Stimulated activated CD4-positive, alpha-beta T cell treated with anti-CD3 and anti-CD28 coated beads, Interleukin-15, amount 100 ng/mL, for 1 hour (primary cell): Measurements from ENCODE around the gene RPS6KA2.
A peak's percentile ranks its signal among the peaks of the same experiment; 100 is the strongest.

ENCODE experiments used
- DNase-seq, 2 donors: peaks; one replicate each; pipeline ENCODE4 v3.0.0-alpha.2; 2020; ENCODE audit warnings: low read depth in 1 of 2, low spot score in 1 of 2

Gene RPS6KA2

DNA sequence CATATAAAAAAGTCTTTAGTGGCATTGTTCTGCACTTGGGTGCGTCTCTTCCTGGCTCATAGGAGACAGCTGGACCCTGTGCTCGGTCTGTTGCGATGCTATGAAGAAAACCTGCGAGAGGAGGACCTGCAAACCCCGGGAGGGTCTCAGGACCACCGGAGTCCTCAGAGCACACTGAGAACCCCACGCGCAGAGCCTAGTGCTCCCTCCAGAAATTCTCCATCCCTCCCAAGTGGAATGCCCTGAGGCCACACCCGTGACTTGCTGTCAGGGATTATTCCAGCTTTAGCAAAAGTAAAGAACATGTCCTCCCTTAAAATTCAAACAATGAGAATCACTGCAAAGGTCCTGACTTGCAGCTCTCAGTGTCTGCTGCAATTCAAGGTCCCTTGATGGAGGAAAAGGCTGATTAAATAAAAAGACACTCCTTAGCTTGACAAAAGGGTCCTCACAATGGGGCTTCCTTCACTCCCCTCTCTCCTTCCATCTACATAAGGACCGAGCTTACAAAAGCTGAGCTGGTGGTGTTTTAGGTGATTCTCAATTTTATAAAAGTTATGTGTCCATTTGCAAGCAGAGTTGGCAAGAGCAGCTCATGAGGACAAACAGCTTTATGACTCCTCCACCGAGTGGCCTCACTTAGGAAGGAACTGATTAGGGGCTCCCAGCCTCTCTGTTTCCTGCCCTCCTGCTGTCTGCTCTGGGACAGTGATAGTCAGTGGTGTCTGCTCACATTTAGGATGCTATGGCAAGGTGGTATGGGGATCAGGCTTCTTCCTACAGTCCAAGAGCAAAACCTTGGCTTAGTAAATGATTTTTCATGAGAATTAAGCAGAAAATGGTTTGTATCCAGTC, 137.5 kb downstream of the RPS6KA2 start:
- DNase-seq: no peak

DNA sequence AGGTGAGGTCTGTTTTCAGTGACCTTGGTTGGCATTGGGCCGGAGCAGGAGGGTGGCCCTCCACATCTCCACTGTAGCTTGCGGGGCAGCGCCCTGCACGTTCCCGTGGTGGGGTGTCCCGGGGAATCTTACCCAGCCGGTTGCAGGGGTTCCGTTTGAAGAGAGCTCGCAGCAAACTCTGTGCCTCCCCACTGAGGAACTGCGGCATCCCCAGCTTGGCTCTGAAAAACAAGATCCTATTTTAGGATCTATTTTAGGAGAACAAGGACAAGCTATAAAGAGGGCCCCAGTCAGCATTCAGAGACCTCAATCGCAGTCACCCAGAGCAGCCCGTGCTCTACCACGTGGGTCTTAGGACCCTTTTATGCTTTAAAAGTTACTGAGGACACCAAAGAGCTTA, 138.3 kb downstream of the RPS6KA2 start:
- no peak for DNase-seq

DNA sequence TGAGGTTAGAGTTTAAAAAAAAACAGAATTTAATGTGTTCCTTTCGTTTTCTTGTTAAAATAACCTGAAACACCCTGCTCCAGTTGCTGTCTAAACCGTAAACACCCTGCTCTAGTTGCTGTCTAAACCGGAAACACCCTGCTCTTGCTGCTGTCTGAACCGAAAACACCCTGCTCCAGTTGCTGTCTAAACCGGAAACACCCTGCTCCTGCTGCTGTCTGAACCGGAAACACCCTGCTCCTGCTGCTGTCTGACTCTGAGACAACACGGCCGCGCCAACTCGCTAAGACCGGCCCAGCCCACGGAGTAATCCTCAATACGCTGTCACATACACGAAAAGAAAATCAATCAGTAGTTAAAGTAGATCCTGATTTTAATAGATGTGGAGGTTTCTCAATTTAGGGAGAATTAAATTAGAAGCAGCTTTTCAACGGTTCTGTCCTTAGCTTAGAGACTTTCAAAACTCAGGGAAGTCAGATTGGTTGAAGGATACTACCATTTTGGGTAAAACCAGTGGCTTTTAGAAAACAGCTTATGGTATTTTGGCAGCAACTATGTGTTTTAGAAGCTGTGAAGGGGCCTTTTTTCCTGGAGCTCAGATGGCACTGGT, 138.9 kb downstream of the RPS6KA2 start:
- peak; percentile 50 to 59 for DNase-seq

DNA sequence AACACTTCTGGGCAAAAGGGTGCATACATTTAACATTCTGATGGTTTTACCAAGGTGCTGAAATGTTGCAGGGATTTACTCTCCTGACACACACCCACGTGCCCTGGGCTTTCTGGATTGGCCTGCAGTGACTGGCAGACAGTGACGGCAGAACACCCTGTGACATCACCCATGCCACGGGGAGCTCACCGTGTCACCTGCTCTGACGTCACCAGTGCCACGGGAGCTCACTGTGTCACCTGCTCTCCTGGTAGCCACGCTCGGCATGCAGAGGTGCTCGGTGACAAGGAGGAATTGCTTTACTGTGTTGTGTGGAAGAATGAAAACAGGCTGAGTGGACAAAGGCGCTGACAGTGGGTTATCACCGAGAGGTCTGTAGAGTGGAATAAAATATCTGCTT, 139.9 kb downstream of the RPS6KA2 start:
- DNase-seq: no peak

DNA sequence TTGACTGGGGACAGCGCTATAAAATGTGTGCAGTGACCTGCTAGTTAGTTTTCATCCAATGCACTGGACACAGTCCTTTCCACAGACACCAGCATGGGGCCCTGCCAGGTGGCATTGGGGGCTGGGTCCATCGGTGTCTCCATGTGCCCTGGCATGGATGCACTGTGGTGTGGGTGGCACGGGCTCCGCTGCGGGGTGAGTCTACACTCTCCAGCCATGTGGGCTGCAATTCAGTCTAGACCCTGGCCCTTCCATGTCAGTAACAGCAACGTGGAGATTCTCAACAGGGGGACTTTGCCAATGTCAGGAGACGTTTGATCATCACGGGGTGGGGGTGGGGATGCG, 140.5 kb downstream of the RPS6KA2 start:
- DNase-seq: no peak

DNA sequence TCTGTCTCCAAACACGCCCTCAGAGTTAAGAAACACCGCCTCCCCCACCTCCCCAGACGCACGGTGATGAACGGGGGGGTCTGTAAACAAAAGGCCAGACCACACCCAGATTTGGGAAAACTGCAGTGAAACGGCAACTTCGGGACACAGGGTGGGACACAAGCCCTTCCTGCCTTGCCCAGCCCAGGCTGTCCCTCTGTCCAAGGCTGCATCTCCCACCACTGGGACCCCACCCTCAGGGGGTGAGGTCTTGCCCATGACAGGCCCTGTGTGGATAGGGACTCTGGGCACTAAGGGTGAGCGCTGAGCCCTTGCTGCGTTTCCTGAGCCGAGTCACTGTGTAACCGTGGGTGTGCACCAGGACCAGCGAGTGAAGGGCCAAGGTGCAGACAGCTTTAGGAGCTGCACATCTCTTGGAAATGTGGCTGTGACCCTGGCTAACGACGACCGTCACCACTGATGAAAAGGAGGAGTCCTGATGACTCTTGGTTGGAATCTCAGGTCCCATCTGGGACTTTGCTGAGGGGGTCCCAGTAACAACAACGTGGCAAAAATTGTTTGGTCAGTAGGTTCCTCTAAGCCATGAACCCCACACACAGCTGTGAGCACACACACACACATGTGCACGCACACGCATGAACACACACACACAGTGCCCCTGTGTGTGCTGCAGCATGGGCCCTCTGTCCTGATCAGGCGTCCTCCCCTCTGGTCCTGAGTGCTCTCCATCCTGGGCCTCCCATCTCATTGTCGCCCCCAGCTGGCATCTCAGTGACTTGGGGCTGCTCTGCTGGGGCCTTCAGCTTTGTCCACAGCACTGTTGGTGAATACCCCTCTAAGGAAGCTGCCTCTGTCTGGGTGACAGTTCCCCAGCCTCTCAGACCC, 141.2 kb downstream of the RPS6KA2 start:
- DNase-seq: no peak

DNA sequence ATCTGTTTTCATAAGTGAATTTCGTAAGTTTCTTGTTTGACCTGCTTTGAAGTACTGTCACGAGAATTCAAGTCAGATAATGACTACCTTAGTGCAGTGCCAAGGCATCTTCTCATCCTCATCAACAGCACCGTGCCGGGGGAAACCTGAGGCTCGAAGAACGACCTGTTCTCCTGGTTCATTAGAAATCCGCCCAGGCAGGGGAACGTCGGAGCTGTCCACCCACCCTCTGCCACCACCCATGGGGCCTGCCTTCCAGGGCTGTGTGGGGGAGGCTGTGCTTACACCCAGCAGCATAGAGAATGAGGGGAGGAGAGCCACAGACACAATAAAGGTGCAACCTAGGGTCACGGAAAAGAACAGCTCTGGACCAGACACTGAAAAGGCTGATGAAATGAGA, 142.2 kb downstream of the RPS6KA2 start:
- no peak for DNase-seq

DNA sequence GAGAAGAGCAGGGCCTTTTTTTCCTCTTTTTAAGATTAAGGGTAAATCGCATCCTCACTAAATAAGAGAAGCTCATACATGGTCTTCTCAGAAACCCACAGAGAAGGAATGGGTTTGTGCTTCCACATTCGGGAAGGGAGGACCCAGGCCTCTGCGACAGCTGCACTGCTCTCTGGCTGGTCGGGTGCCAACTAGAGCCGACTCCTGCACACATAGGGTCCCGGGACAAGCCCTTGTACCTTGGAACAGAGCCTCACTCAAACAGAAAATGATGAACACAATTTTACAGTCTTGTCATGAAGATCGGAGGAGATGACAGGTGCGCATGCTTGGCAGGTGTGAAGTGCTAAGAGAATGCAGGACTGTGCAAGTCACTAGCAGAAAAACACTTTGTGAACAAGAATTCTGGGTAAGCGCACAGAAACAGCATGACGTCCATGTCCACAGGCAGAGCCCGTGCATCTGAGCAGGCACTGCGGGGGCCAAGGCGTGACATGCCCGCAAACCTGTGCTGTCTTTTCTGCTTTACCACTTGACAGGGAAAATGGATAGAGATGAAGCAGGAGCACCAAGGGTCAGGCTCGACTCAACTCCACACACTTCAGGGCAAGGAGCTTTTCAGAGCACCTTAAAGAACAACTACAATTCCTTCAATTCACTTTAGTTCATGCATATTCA, 143.3 kb downstream of the RPS6KA2 start:
- no peak for DNase-seq

DNA sequence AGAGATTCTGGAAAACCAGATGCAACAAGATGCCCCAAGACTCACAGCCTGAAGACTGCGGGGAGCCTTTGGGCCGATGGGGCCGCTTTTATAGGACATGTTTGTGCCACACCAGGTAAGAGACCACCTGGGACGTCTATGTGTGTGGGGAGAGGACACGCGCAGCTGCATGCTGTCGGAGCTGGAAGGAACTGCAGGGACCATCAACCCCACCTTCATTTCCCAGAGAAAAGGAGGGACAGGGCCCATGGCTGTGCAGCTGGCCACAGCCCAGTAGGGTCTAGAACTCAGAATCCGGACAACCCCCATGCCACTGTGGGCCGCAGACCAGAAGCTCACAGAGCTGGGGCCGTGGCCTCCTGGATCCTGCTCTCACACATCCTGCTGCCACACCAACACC, 144.0 kb downstream of the RPS6KA2 start:
- no peak for DNase-seq

DNA sequence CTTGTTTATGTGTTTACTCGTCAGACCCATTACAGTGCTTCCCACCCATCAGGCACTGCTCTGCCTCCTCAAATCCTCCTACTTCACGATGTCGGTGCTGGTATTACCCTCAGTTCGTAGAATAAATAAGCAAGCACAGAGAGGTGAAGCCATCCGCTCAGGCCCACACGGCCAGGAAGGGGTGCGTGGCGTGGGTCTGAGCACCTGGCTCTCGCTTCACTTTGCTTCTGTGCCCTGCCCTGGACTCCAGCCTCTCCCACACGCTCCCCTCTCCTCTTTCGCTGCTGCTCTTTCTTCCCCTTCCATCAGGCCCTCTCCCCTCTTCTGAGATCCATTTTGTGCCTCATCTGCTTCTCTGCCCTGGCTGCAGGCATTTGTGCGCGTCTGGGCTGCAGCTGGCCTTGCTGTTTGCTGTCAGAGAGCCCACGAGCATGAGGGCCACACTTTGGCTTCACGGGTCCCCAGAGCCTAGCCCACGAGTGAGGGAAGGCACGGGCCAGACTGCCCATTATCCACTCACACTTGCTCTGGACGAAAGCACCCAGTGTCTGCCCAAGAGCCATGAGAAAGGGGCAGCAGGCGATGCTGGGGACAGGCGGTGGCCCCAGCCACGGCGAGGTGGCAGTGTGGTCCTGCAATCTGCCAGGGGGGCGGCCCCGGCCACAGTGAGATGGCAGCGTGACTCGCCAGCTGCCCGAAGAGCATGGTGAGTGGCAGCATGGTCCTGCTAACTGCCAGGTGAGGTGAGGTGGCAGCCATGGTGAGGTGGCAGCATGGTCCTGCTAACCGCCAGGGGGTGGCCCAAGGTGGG, 148.1 kb downstream of the RPS6KA2 start:
- no peak for DNase-seq

DNA sequence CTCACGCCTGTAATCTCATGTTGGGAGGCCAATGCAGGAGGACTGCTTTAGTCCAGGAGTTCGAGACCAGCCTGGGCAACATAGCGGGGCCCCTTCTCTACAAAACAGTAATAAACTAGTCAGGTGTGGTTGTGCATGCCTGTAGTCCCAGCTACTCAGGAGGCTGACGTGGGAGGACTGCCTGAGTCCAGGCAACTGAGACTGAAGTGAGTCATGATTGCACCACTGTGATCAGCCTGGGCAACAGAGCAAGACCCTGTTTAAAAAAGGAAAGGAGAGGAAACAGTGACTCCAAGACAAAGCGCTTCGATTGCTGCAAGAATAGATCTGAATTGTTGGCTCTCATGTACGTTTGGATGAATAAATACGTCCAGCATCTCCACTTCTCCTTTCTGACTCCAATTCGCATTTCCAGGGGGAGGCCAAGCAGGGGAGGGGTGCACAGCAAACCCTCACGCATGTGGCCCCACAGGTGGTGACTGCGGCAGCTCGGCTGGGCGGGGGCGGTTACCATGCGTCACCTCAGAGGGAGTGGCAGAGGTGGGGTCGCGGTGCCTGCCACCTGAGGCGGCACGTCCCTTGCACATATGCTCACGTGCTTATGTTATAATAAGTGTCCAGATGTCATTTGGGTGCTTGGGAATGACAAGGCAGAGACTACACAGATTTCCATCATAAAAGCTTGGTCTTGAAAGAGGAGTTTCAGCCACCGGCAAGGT, 149.2 kb downstream of the RPS6KA2 start:
- no peak for DNase-seq

DNA sequence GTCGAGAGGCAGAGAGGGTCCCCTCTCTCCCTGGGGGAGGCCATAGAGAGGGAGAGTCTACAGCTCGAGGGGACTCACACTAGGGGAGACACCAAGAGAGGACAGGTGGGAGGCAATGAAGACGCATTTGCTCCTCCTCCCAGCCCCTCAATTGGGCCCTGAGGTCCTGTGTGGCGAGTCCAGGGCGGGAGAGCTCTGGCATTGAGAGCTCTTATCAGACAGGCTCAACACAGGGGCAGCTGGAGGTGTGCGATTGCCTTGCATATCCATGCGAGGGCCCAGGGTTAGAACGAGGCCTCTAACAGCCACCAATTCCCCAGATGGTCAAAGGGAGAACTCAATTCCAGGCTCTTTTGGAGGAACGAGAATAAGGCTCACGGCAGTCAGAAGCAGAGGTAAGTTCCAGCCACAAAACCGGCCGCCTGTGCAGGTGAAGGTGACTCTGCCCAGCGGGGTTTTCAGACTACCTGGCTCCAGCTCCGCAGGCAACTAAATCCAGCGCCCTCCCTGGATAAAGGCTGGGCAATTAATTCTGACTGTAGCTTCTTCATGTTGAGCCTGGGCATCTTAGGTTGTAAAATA, 150.3 kb downstream of the RPS6KA2 start:
- DNase-seq: no peak

DNA sequence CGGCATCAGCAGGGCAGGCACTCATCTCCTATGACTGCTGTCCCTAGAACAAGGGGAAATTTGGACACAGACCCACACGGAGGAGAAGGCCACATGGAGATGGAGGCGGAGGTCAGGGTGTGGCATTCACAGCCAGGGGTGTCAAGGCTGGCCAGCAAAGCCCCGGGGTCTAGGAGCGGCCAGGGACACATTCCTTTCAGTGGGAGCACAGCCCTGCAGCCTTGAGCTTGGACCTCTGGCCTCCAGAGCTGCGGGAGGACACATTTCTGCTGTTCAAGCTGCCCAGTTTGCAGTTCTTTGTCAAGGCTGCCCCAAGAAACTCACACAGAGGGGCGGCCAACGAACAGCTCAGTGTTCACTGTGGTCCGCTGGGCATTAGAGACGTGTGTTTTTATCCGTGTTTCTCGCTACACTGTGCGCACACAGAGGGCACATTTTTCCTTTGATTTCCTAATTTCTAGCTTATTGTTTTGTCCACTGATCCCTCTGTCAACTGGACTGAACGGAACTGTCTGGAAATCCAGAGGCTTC, 150.9 kb downstream of the RPS6KA2 start:
- no peak for DNase-seq

DNA sequence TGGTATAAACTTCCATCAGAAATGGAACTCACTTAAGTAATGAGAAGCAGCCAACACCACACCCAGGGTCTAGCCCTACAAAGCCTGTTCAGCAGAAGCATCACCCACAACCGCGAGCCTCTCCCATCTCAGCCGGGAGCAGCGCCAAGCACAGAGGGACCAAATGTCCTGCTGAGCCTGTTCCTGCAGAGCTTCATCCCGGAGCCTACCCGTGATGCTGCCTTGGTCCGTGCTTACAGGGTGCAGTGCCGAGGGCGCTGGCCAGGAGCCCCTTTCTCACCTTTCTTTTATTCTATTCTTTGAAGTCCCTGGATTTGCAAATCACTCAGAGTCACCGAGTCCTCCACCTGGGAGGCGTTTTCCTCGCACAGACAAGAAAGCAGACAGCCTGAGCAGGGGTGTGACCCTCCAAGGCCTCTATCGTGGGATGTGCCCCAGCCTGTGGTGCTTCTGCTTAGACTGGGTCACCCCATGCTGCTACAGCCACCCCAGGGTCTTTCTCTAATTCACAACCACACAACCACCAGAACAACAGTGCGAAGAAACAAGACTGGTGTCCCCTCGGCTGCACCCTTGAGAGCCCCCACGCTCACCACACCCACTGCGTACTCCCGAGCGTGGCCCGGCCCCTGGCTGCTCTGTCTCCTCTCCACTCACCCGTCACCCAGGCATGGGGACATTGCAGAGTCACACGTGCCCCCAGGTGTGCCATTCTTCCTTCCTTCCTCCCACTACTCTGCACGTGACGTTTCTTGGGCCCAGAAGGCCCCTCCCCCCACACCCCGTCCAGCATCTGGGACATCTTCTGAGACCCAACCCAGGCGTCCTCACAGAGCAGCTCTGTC, 152.1 kb downstream of the RPS6KA2 start:
- no peak for DNase-seq

DNA sequence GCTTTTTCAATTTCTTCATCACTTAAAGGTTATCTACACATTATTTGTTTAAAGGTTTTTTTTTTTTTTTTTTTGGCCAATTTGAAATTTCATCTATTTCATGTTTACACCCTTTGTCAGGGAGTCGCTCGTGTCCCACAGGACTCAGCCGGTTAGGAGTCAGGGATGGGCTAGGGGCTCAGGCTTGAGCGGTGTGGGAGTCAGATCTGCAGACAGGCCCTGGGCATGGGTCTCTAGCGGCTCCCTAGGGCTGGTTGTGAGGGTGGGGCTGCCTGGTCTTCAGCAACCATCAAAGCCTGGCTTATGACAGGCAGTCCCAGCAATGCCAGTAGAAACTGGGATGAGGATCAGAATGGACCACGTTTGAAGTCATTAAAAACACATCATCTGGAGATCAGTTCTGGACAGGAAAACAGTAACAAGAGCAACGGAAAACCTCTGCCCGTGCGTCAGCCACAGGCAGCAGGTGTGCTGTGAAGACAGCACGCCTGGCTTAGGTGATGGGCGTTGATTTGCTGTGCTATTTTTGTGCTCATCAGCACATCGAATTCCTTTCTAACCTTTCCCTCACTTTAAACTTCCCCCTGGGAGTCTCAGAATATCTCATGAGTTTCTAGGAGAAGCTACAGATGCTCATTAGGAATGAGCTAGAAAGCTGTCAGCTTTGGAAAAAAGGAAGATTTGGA, 153.0 kb downstream of the RPS6KA2 start:
- DNase-seq: no peak

DNA sequence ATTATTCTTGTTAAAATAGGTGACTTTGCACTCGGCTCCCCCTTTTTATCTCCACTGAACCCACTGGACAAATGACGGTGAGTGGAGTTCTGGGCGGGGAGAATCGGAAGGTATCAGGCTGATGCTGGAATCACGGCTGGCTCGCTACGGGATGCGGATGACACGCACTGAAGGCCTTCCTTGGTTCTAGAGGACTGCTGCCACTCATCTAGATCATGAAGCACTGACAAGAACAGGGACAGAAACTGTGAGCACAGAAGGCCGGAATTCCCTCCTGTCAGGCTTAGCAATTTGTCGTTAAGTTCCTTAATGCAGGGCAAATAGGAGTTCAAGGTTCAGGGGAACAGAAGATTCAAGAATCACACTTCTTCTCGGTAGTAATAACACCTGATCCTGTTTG, 154.4 kb downstream of the RPS6KA2 start:
- no peak for DNase-seq

DNA sequence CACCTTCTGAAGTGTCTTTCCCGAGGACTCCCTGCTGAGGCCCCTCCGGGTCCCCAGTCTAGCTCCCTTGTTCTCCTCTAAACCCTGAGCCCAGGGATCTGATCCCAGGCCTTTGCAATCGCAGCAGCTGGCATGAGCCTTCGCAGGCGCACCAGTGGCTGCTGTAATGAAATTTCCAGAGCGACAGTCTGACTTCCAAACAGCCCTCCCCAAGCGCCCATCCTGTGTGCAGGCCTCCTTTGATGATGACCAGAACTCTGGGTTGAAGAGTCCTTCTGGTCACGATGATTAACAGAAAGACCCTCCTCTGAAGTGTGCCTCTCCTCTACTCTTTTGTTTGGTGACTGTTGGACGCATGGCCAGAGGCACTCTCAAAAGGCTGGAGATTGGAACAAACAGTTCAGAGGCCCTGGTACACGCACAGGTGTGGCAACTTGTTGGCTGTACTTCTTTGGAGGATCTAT, 155.2 kb downstream of the RPS6KA2 start:
- no peak for DNase-seq
